C4-2B (cell line): ENCODE data around the gene BAG3.

Source experiments
- ZFX ChIP-seq: fragments of 450-650 bp; IDR thresholded peaks from 2 replicates; pipeline ENCODE4 v1.6.1; 2017
- TF ChIP-seq, protein P1 (sequence below): fragments of 450-650 bp; conservative IDR thresholded peaks from 2 replicates; pipeline ENCODE4 v1.5.1; 2017; ENCODE audit warnings: mild to moderate bottlenecking

DNA sequence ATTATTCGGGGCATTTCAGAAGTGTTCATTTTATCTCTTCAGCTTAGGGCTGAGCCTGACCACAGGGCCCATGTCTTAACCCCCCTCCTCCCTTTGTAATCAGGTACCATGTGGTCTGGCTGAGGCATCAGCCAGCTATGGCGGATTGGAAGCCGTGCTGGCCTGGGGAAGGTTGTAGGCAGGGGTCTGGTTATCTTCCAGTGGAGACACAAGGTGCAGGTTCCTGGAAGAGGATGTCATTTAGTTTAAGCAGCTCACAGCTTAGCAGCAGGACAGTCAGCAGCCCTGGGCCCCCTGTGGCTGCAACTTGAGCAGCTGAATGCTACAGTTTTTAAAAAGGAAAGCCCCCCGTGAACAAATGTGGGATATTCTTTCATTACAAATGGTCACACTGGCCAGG lies 22.1 kb downstream of the BAG3 start:
- TF ChIP-seq, protein P1, sequence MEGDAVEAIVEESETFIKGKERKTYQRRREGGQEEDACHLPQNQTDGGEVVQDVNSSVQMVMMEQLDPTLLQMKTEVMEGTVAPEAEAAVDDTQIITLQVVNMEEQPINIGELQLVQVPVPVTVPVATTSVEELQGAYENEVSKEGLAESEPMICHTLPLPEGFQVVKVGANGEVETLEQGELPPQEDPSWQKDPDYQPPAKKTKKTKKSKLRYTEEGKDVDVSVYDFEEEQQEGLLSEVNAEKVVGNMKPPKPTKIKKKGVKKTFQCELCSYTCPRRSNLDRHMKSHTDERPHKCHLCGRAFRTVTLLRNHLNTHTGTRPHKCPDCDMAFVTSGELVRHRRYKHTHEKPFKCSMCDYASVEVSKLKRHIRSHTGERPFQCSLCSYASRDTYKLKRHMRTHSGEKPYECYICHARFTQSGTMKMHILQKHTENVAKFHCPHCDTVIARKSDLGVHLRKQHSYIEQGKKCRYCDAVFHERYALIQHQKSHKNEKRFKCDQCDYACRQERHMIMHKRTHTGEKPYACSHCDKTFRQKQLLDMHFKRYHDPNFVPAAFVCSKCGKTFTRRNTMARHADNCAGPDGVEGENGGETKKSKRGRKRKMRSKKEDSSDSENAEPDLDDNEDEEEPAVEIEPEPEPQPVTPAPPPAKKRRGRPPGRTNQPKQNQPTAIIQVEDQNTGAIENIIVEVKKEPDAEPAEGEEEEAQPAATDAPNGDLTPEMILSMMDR: no peak
- no peak for TF ChIP-seq ZFX
